Keratinocyte (primary cell): ENCODE results near the gene YWHAE. TPM values are rescaled to one million over a fixed set of nuclear protein-coding genes. Genes with fewer than 3 reads are reported as not detected.

ENCODE experiments used
- DNase-seq: peaks from one replicate; pipeline ENCODE4 v3.0.0-alpha.2; 2011; ENCODE audit warnings: low read depth, missing footprints, low spot score
- FAIRE-seq: peaks from 2 replicates; lab custom pipeline; 2011; peaks lifted over from hg19 to GRCh38; lab: Jason Lieb, UNC
- H2AFZ ChIP-seq: 2 replicates; pipeline ENCODE4 v1.6.0; 2012; ENCODE audit warnings: low read length, control low read depth, inconsistent platforms; ENCODE audit not compliant: control insufficient read depth
- H3K27ac ChIP-seq: 2 replicates; pipeline ENCODE4 v1.5.1; 2011; ENCODE audit warnings: low read length; ENCODE audit not compliant: control insufficient read depth, insufficient read depth
- H3K27me3 ChIP-seq: 3 replicates; pipeline ENCODE4 v1.6.0; 2011; ENCODE audit warnings: low read length; ENCODE audit not compliant: control insufficient read depth, insufficient read depth; ENCODE audit errors: extremely low read depth
- H3K36me3 ChIP-seq, 2 experiments: 2 replicates in 1 of 2; 3 replicates in 1 of 2; pipeline ENCODE4 v1.5.1; 2011; ENCODE audit warnings: low read length in 2 of 2, mild to moderate bottlenecking in 1 of 2; ENCODE audit not compliant: control insufficient read depth in 2 of 2, insufficient read depth in 2 of 2; ENCODE audit errors: extremely low read depth in 1 of 2
- H3K4me1 ChIP-seq: 3 replicates; pipeline ENCODE4 v1.5.1; 2011; ENCODE audit warnings: low read length; ENCODE audit not compliant: control insufficient read depth, insufficient read depth; ENCODE audit errors: extremely low read depth
- H3K4me2 ChIP-seq: 3 replicates; pipeline ENCODE4 v1.6.0; 2011; ENCODE audit warnings: low read depth, low read length; ENCODE audit not compliant: control insufficient read depth, insufficient read depth; ENCODE audit errors: extremely low read depth
- H3K4me3 ChIP-seq, 3 experiments: fragments of 200-600 bp in 1 of 3; sonication (generic) in 1 of 3; 2 replicates in 2 of 3; 3 replicates in 1 of 3; pipeline ENCODE4 v1.5.1; 2011 to 2016; ENCODE audit warnings: low read length in 3 of 3, mild to moderate bottlenecking in 3 of 3, control low read depth in 2 of 3, inconsistent platforms in 1 of 3, low read depth in 1 of 3, mixed read lengths in 1 of 3, mixed run types in 1 of 3, moderate library complexity in 1 of 3; ENCODE audit not compliant: control insufficient read depth in 2 of 3, insufficient read depth in 2 of 3; ENCODE audit errors: extremely low read depth in 1 of 3
- H3K79me2 ChIP-seq: 2 replicates; pipeline ENCODE4 v1.6.0; 2012; ENCODE audit warnings: low read length; ENCODE audit not compliant: control insufficient read depth, insufficient read depth
- H3K9ac ChIP-seq: 3 replicates; pipeline ENCODE4 v1.6.0; 2011; ENCODE audit warnings: low read length; ENCODE audit not compliant: control insufficient read depth, insufficient read depth; ENCODE audit errors: extremely low read depth
- H3K9me1 ChIP-seq: 3 replicates; pipeline ENCODE4 v1.6.0; 2011; ENCODE audit warnings: low read length; ENCODE audit not compliant: control insufficient read depth, insufficient read depth; ENCODE audit errors: extremely low read depth
- H3K9me3 ChIP-seq: 2 replicates; pipeline ENCODE4 v1.5.1; 2012; ENCODE audit warnings: low read depth, low read length; ENCODE audit not compliant: control insufficient read depth
- H4K20me1 ChIP-seq: 3 replicates; pipeline ENCODE4 v1.6.0; 2011; ENCODE audit warnings: low read length; ENCODE audit not compliant: control insufficient read depth, insufficient read depth; ENCODE audit errors: extremely low read depth
- EZH2 ChIP-seq: IDR thresholded peaks from one replicate; pipeline ENCODE4 v1.6.1; 2012; ENCODE audit warnings: inconsistent platforms, mild to moderate bottlenecking, low read length, moderate library complexity
- dilution Hi-C: fragments of 300-500 bp; cut with MboI; formaldehyde crosslinking; loops from one replicate; pipeline ENCODE4 v1.7.0; 2020; ENCODE audit warnings: low sequenced_read_pairs; ENCODE audit not compliant: extremely low pct_ligation_motif_present
- polyA plus RNA-seq, 5 experiments: library from polyadenylated mRNA; depleted of rRNA in 3 of 5; stranded (reverse) in 3 of 5; stranded (forward) in 1 of 5; unstranded in 1 of 5; fragments of >200 nt; gene quantifications; 1 replicate in 1 of 5; 2 replicates in 3 of 5; 3 replicates in 1 of 5; pipeline versions ENCODE4 v1.2.1 to v1.2.3, GENCODE V29; 2011 to 2012; ENCODE audit warnings: missing spikeins in 2 of 5, low read depth in 1 of 5, low replicate concordance in 1 of 5
- TF ChIP-seq, protein P1 (sequence below), 3 experiments: IDR thresholded peaks in 1 of 3; conservative IDR thresholded peaks in 1 of 3; optimal IDR thresholded peaks in 1 of 3; 2 replicates in 2 of 3; 3 replicates in 1 of 3; pipeline versions ENCODE3 to v1.5.1; 2011; ENCODE audit warnings: low read length in 3 of 3, mild to moderate bottlenecking in 3 of 3, moderate library complexity in 2 of 3, control low read depth in 1 of 3, inconsistent platforms in 1 of 3; ENCODE audit not compliant: insufficient read depth in 2 of 3; ENCODE audit errors: extremely low read depth in 1 of 3

Gene YWHAE
- polyA plus RNA-seq, 1 donor (not counting 4 experiments of a cell fraction or from before 2014, with no cell fraction given), result 739 TPM

DNA sequence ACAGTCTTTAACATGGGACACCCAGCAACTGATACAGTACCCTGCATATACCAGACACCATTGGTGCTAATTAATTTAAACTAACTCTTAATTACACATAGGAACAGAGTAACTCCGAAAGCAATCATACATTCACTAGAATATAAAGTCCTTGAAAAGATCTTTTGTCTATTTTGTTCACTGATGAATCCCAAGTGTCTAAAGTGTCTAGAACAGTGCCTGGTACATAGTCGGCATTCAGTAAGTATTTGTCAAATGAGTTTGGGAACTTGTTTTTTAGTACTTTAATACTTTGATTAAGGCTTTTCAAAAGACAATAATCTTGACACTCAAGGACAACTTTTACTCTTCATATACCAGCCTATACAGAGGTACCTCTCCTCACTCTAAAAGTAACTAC lies 13.8 kb downstream of the YWHAE start:
- DNase-seq (no peak), FAIRE-seq (no peak)
- no peak overlapping the region for H3K27ac ChIP-seq
- peaks cover 20% of the 10 kb centered on the region for H3K4me1 ChIP-seq
- no peaks in the 10 kb centered on the region for H3K27me3 ChIP-seq
- peaks cover 5% of the 10 kb centered on the region for H3K9me1 ChIP-seq
- peaks cover 88% of the 10 kb centered on the region for H4K20me1 ChIP-seq
- H3K79me2 ChIP-seq, result peaks cover 99% of the 10 kb centered on the region
- H3K9me3 ChIP-seq, result no peaks in the 10 kb centered on the region
- H3K9ac ChIP-seq, result no peak overlapping the region
- no peak overlapping the region for H3K4me3 ChIP-seq
- peaks cover 0 to 7% of the 10 kb centered on the region in 2 experiments for H3K36me3 ChIP-seq
- TF ChIP-seq EZH2, result no peak
- TF ChIP-seq, protein P1, sequence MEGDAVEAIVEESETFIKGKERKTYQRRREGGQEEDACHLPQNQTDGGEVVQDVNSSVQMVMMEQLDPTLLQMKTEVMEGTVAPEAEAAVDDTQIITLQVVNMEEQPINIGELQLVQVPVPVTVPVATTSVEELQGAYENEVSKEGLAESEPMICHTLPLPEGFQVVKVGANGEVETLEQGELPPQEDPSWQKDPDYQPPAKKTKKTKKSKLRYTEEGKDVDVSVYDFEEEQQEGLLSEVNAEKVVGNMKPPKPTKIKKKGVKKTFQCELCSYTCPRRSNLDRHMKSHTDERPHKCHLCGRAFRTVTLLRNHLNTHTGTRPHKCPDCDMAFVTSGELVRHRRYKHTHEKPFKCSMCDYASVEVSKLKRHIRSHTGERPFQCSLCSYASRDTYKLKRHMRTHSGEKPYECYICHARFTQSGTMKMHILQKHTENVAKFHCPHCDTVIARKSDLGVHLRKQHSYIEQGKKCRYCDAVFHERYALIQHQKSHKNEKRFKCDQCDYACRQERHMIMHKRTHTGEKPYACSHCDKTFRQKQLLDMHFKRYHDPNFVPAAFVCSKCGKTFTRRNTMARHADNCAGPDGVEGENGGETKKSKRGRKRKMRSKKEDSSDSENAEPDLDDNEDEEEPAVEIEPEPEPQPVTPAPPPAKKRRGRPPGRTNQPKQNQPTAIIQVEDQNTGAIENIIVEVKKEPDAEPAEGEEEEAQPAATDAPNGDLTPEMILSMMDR (optimal IDR thresholded peaks at IDR 0.05 in 1 of 3, IDR thresholded peaks at IDR 0.05 in 1 of 3, conservative IDR thresholded peaks at IDR 0.05 in 1 of 3; ENCODE audit: extremely low read depth in 1 of 3, insufficient read depth in 2 of 3, low read length in 3 of 3), result no peak
- dilution Hi-C loops, result no loop called here
- H3K4me2 ChIP-seq, result no peak overlapping the region
- H2AFZ ChIP-seq, result no peak overlapping the region

DNA sequence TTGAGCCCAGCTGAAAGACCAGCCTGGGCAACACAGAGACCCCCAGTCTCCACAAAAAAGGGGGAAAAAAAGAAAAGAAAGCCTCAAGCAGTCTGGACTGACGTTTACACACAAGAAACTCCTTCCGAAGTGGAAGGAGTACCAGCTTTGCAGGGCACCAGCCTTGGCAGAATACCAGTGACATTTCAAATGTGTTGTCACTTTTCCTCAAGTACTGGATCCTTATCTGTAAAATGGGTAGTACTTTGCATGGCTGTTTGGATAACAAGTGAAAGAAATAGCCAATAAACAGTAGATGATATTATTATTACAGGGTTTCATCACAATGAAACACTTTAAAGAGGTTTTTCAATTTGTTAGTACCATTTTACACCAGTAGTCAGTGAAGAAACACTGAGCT lies 14.2 kb downstream of the YWHAE start:
- H3K27ac ChIP-seq, result no peak overlapping the region
- no peak for FAIRE-seq
- H2AFZ ChIP-seq, result no peak overlapping the region
- peaks cover 88% of the 10 kb centered on the region for H4K20me1 ChIP-seq
- no peak overlapping the region for H3K9ac ChIP-seq
- H3K9me3 ChIP-seq, result no peaks in the 10 kb centered on the region
- no peak for TF ChIP-seq EZH2
- TF ChIP-seq, protein P1 (optimal IDR thresholded peaks at IDR 0.05 in 1 of 3, IDR thresholded peaks at IDR 0.05 in 1 of 3, conservative IDR thresholded peaks at IDR 0.05 in 1 of 3; ENCODE audit: extremely low read depth in 1 of 3, insufficient read depth in 2 of 3, low read length in 3 of 3), result no peak
- dilution Hi-C loops, result no loop called here
- H3K79me2 ChIP-seq, result peaks cover 99% of the 10 kb centered on the region
- no peak overlapping the region for H3K4me3 ChIP-seq
- peaks cover 0 to 7% of the 10 kb centered on the region in 2 experiments for H3K36me3 ChIP-seq
- DNase-seq, result no peak
- H3K9me1 ChIP-seq, result peaks cover 6% of the 10 kb centered on the region
- no peak overlapping the region for H3K4me2 ChIP-seq
- peaks cover 18% of the 10 kb centered on the region for H3K4me1 ChIP-seq
- H3K27me3 ChIP-seq, result no peaks in the 10 kb centered on the region
